Measurements from ENCODE around the gene MB. TPM values are rescaled to one million over a fixed set of nuclear protein-coding genes. Genes with fewer than 3 reads are reported as not detected.

The MB gene
- total and polyA plus RNA-seq, 4 donors = 0.13 to 0.25 TPM; not detected in 2

- H3K4me3 ChIP-seq (ENCODE audit: low read depth in 1 of 3, low read length in 3 of 3) = no peak overlapping the region
- no peak overlapping the region for H3K27ac ChIP-seq (ENCODE audit: low read depth in 1 of 2, low read length in 2 of 2)
- no peaks in the 10 kb centered on the region for H3K36me3 ChIP-seq (ENCODE audit: control insufficient read depth in 4 of 4, insufficient read depth in 3 of 4, low read depth in 1 of 4, low read length in 3 of 4)
- no peak for TF ChIP-seq ATF3 (IDR thresholded peaks at IDR 0.05)
- no peak for TF ChIP-seq HNF4G (IDR thresholded peaks at IDR 0.05)
- no peak for TF ChIP-seq FOXA1 (IDR thresholded peaks at IDR 0.05)
- no peak for TF ChIP-seq SP1 (IDR thresholded peaks at IDR 0.05)
- peaks cover 2 to 7% (median 4%) of the 10 kb centered on the region in 4 donors for H3K4me1 ChIP-seq (ENCODE audit: control insufficient read depth in 4 of 4, insufficient read depth in 4 of 4, low read length in 3 of 4)
- no peaks in the 10 kb centered on the region for H3K27me3 ChIP-seq (ENCODE audit: control insufficient read depth in 4 of 4, insufficient read depth in 4 of 4, low read length in 3 of 4)
- WGBS = 94% methylated on average over 5 of the region's 5 CpGs
- DNase-seq (ENCODE audit: low spot score) = no peak
- no peaks in the 10 kb centered on the region for H3K9me3 ChIP-seq (ENCODE audit: control insufficient read depth in 4 of 4, low read length in 3 of 4)
- no peak overlapping the region for H3K9ac ChIP-seq (ENCODE audit: low read depth in 1 of 2, low read length in 2 of 2)
Observed at GRCh38 chr22:35601013-35601580, 16.0 kb downstream of the MB start.

- no peak for TF ChIP-seq HNF4G (IDR thresholded peaks at IDR 0.05)
- no peak for TF ChIP-seq SP1 (IDR thresholded peaks at IDR 0.05)
- TF ChIP-seq EGR1 (IDR thresholded peaks at IDR 0.05; ENCODE audit: low read depth in 2 of 2) = no peak
- TF ChIP-seq GABPA (IDR thresholded peaks at IDR 0.05 in 1 of 2, conservative IDR thresholded peaks at IDR 0.05 in 1 of 2) = no peak
- TF ChIP-seq FOXA2 (IDR thresholded peaks at IDR 0.05) = no peak
- DNase-seq (ENCODE audit: low spot score) = no peak
- H3K9me3 ChIP-seq (ENCODE audit: control insufficient read depth in 4 of 4, low read length in 3 of 4) = no peaks in the 10 kb centered on the region
- no peak overlapping the region for H3K27ac ChIP-seq (ENCODE audit: low read depth in 1 of 2, low read length in 2 of 2)
- H3K27me3 ChIP-seq (ENCODE audit: control insufficient read depth in 4 of 4, insufficient read depth in 4 of 4, low read length in 3 of 4) = no peaks in the 10 kb centered on the region
- H3K4me3 ChIP-seq (ENCODE audit: low read depth in 1 of 3, low read length in 3 of 3) = no peak overlapping the region
- peaks cover 0 to under 1% (median under 1%) of the 10 kb centered on the region in 4 donors for H3K4me1 ChIP-seq (ENCODE audit: control insufficient read depth in 4 of 4, insufficient read depth in 4 of 4, low read length in 3 of 4)
- H3K9ac ChIP-seq (ENCODE audit: low read depth in 1 of 2, low read length in 2 of 2) = no peak overlapping the region
- WGBS = 71% methylated on average over 12 of the region's 12 CpGs
- H3K36me3 ChIP-seq (ENCODE audit: control insufficient read depth in 4 of 4, insufficient read depth in 3 of 4, low read depth in 1 of 4, low read length in 3 of 4) = no peaks in the 10 kb centered on the region
Observed at GRCh38 chr22:35600476-35600875, 16.7 kb downstream of the MB start.

- H3K27ac ChIP-seq (ENCODE audit: low read depth in 1 of 2, low read length in 2 of 2) = no peak overlapping the region
- no peak for DNase-seq (ENCODE audit: low spot score)
- H3K4me3 ChIP-seq (ENCODE audit: low read depth in 1 of 3, low read length in 3 of 3) = no peak overlapping the region
- H3K9me3 ChIP-seq (ENCODE audit: control insufficient read depth in 4 of 4, low read length in 3 of 4) = no peaks in the 10 kb centered on the region
- no peaks in the 10 kb centered on the region for H3K27me3 ChIP-seq (ENCODE audit: control insufficient read depth in 4 of 4, insufficient read depth in 4 of 4, low read length in 3 of 4)
- no peaks in the 10 kb centered on the region for H3K4me1 ChIP-seq (ENCODE audit: control insufficient read depth in 4 of 4, insufficient read depth in 4 of 4, low read length in 3 of 4)
- H3K36me3 ChIP-seq (ENCODE audit: control insufficient read depth in 4 of 4, insufficient read depth in 3 of 4, low read depth in 1 of 4, low read length in 3 of 4) = no peaks in the 10 kb centered on the region
- no peak overlapping the region for H3K9ac ChIP-seq (ENCODE audit: low read depth in 1 of 2, low read length in 2 of 2)
- WGBS = 95% methylated on average over 4 of the region's 4 CpGs
- TF ChIP-seq ATF3 (IDR thresholded peaks at IDR 0.05) = no peak
- no peak for TF ChIP-seq REST (IDR thresholded peaks at IDR 0.05)
- no peak for TF ChIP-seq HNF4A (conservative IDR thresholded peaks at IDR 0.05)
- no peak for TF ChIP-seq NR2F2 (IDR thresholded peaks at IDR 0.05)
- TF ChIP-seq RAD21 (IDR thresholded peaks at IDR 0.05) = no peak
- no peak for TF ChIP-seq MAX (IDR thresholded peaks at IDR 0.05)
- TF ChIP-seq FOXA2 (IDR thresholded peaks at IDR 0.05) = no peak
- TF ChIP-seq YY1 (IDR thresholded peaks at IDR 0.05) = no peak
- TF ChIP-seq ZBTB33 (IDR thresholded peaks at IDR 0.05) = no peak
- no peak for TF ChIP-seq GABPA (IDR thresholded peaks at IDR 0.05 in 1 of 2, conservative IDR thresholded peaks at IDR 0.05 in 1 of 2)
- TF ChIP-seq SP1 (IDR thresholded peaks at IDR 0.05) = no peak
Observed at GRCh38 chr22:35599364-35599763, 17.8 kb downstream of the MB start.

Data from liver (tissue), 9 donors.